ENCODE results near the gene MARS1.

- TF ChIP-seq CTCF (IDR thresholded peaks at IDR 0.05) (no peak), POLR2A (IDR thresholded peaks at IDR 0.05) (no peak), EP300 (IDR thresholded peaks at IDR 0.05) (no peak)
Observed at GRCh38 chr12:57528176-57528575, 40.3 kb downstream of the MARS1 start.

Data from stomach (tissue), 4 donors.